SHP77 (cell line): ENCODE results near the gene CORIN.
"Not testable (repeated sequence)": the region's sequence is repeated elsewhere in the genome, so short reads cannot be mapped to it uniquely, and the experiment has no call there.

Experiments used
- DNase-seq, 2 experiments: peaks; one replicate each; lab custom pipeline; 2025; lab: John Stamatoyannopoulos, UW

Gene CORIN

DNA sequence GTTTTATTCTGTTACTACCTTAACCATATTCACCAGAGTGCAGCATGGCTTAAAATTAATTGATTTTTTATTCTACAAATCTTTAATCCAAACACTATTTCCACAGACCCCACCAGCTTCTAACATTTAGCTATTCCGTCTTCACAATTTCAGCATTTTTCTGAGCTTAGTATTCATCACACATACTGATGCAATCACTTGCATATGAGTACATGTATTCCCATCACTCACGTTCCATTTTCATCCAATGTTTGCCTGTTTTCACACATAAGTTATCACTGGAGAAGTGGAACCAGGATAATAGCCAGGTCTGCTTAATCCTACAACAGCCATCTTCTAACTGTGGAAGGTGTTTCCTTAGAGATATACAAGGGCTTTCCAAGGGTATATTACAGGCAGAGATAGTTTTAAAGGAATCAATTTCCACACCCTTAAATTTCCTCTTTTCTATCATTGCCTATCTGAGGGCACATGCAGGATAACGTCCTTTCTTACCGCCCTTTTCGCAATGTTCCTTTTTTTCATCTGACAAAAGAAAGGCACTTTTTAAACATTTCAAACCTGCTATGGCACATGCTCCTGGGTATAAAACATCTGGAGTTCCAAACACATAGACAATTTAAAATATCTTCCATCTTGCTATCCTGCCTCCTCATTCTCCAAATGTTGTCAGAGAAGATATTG, 115.8 kb downstream of the CORIN start:
- no peak for DNase-seq

- no peak for DNase-seq
Measured at GRCh38 chr4:47721485-47721884, 116.4 kb downstream of the CORIN start.

DNA sequence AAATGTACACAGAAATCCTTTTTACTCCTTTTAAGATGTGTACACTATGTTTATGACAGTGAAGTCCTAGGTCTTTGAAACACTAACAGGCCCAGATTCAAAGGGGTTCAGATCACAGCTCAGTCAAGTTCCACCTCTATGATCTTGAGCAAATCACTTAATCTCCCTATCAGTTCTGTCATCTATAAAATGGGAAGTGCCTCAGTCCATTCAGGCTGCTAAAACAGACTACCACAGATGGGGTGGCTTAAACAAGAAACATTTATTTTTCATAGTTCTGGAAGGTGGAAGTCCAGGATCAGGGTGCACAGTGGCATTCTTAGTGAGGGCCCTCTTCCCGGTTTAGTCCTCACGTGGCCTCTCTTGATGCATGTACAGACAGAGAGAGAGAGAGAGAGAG, 117.1 kb downstream of the CORIN start:
- no peak for DNase-seq

- DNase-seq: no peak
Measured at GRCh38 chr4:47719576-47719975, 118.3 kb downstream of the CORIN start.

GRCh38 chr4:47718696-47719095, 119.2 kb downstream of the CORIN start:
- DNase-seq: no peak

GRCh38 chr4:47717188-47717587, 120.7 kb downstream of the CORIN start:
- no peak for DNase-seq

GRCh38 chr4:47715716-47716416, 122.0 kb downstream of the CORIN start:
- DNase-seq: peak; percentile 12 to 28

- DNase-seq: no peak
Measured at GRCh38 chr4:47714269-47714668, 123.6 kb downstream of the CORIN start.

GRCh38 chr4:47713129-47713834, 124.6 kb downstream of the CORIN start:
- no peak for DNase-seq

DNA sequence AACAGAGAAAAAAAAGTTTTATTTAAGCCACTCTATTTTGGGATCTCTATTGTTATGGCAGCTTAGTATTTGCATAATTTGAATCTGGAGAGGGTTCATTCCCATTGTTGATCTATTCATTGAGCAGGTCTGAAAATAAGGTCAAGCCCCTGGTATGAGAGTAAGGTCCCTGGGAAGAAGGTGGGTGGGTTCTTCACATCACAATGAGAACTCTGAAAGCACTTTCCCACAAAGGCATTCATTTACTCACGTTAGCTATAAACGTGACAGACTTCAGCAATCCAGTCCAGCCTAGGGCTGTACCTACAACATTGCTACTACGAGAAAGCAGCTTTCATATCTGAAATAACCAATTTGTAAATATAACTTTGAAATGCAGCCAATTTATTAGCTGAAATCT, 126.2 kb downstream of the CORIN start:
- no peak for DNase-seq

DNA sequence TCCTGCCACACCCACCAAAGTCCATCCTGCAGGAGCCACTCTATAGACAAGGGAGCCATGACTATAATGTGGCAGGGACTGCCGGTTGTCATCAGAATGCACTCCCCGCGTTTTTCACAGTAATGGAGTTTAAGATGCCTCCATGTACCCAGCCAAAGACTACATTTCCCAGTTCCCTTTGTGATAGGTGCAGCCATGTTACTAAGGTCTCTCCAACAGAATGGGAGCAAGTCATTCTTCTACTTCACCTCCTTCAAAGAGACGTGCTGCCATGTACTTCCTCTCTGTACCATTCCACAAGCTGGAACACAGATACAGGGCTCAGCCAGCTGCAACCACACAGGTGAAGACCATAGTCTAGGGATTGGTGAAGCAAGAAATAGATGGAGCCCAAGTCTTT, 126.7 kb downstream of the CORIN start:
- DNase-seq: no peak

- DNase-seq: not testable (repeated sequence)
Measured at GRCh38 chr4:47706352-47706751, 131.5 kb downstream of the CORIN start.

- peak; percentile 19 to 55 for DNase-seq
Measured at GRCh38 chr4:47705326-47705981, 132.4 kb downstream of the CORIN start.

- DNase-seq: peak; percentile 18 to 61
Measured at GRCh38 chr4:47704693-47705325, 133.1 kb downstream of the CORIN start.

DNA sequence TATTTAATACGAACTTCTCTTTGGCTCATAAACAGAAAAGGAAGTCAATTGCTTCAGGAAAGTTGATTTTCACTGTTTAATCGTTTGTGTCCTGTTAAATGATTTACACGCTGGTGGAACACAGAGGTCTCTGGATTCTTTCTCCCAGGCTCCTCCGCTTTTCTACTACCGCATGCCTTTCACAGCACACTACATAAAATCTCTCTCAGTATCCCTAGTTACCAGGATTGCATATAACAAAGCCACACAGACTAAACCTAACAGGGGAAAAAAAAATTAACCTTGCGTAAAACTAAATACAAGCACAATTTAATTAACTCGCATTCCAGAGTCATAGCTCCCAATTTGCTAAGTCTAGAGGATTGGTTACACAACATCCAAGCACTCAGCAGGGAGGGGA, 133.9 kb downstream of the CORIN start:
- no peak for DNase-seq

DNA sequence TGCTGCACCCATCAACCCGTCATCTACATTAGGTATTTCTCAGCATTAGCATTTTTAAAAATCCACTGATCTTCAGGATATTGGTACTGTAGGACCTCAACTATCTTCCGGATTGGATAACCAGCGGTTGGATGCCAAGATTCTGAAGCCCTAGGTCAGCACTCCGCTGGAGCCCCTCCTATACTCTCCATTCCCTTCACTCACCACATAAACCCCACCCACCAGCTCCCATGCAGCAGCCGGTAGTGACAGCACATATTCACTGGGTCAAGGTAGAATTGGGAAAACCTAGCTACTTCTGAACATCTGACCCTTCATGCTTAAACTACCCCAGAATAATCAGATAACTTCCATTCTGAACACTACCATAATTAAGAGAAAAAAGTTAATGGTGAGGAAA, 134.9 kb downstream of the CORIN start:
- DNase-seq: no peak

GRCh38 chr4:47701286-47701685, 136.6 kb downstream of the CORIN start:
- DNase-seq: no peak

DNA sequence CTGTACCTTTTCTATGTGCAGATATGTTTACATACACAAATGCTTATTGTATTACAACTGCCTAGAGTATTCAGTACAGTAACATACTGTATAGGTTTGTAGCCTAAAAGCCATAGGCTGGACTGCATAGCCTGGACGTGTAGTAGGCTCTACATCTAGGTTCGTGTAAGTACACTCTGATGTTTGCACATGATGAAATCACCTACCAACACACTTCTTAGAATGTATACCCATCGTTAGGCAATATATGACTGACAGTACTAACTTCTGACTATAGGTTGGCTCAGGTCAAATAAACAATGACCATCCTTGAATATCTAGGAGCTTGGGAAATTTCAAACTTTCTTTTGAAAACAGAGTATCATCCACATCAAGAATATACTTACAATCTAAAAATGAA, 139.0 kb downstream of the CORIN start:
- no peak for DNase-seq

DNA sequence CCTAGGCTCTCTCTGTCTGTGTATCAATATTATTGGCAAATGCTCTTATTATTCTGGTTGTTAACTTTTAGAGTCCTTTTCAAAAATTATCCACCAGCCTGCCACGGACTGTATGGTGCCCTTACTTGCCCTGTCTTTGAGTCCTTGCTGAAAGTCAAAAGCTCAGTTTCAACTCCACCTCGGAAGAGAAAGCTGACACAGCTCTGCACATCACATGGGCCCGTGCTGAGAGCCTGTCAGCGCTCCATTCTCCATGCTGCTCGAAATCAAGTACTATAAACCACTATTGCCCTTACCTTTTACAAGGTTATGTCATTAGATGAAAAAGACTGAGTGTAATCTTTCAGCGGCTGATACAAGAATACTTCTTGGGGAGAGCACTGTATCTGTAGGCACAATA, 141.0 kb downstream of the CORIN start:
- DNase-seq: no peak

DNA sequence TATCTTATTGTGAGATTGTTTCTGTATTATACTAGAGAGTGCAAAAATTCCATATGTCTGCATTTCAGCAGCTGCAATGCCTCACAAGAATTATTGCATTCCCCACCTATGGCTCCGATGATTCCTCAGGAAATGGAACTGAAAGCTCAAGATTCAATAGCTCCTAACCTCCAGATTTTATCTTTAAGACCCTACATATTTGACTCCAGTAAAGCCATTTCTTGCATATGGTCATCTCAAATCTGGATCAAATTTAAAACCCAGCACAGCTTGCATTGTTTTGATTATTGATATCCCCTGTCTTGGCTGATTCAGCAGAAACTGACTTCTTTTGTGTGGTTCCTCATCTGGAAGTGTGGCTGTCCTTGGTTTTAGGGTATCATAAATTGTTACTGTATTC, 142.6 kb downstream of the CORIN start:
- no peak for DNase-seq

DNA sequence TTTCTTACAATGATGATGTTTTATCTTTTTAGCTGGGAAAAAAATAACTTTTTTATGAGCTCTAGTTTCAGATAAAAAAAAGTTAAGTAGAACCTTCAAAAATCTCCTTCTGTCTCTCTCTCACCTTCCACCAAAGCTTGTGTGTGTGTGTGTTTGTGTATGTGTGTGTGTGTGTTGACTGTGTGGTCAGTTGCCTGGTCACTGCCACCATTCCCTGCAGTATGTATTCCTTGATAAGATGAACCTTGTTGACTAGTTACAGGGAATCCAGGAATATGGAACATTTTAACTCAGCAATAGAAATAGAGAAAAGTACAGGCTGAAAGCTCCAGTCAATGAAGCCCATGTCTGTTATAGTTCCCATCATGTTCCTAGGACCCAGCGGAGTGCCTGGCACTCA, 143.5 kb downstream of the CORIN start:
- DNase-seq: no peak

GRCh38 chr4:47692691-47693090, 145.2 kb downstream of the CORIN start:
- DNase-seq: peak; percentile 50 to 58
